GM12878 (cell line): ENCODE measurements around the gene RPL10A.

Experiments used
- EP300 ChIP-seq, 2 experiments: fragments of 150-350 bp in 1 of 2; IDR thresholded peaks; 2 replicates each; pipeline ENCODE4 v1.6.1; 2011 to 2012; ENCODE audit warnings: low read depth in 2 of 2, low read length in 2 of 2, borderline replicate concordance in 1 of 2, improper control_type of control experiment in 1 of 2, inconsistent platforms in 1 of 2; ENCODE audit not compliant: control insufficient read depth in 1 of 2
- JUND ChIP-seq: IDR thresholded peaks from 2 replicates; pipeline ENCODE4 v1.6.1; 2012; ENCODE audit warnings: low read depth, mild to moderate bottlenecking, low read length, improper control_type of control experiment, moderate library complexity
- POLR2A ChIP-seq: IDR thresholded peaks from 2 replicates; pipeline ENCODE4 v1.6.1; 2011; ENCODE audit warnings: low read depth, mild to moderate bottlenecking, low read length
- SMC3 ChIP-seq: IDR thresholded peaks from 2 replicates; pipeline ENCODE4 v1.6.1; 2011; ENCODE audit warnings: low read length, improper control_type of control experiment, borderline replicate concordance
- TF ChIP-seq, protein P1 (sequence below): fragments of 150-350 bp; IDR thresholded peaks from 2 replicates; pipeline ENCODE4 v1.6.1; 2016; ENCODE audit warnings: low read depth, low read length
- TF ChIP-seq, protein P2 (sequence below): IDR thresholded peaks from 2 replicates; pipeline ENCODE4 v1.6.1; 2011; ENCODE audit warnings: low read depth, mild to moderate bottlenecking, low read length, moderate library complexity, borderline replicate concordance; ENCODE audit errors: extremely low read depth
- TF ChIP-seq, protein P3 (sequence below): IDR thresholded peaks from 2 replicates; pipeline ENCODE4 v1.6.1; 2012; ENCODE audit warnings: low read length, inconsistent platforms

DNA sequence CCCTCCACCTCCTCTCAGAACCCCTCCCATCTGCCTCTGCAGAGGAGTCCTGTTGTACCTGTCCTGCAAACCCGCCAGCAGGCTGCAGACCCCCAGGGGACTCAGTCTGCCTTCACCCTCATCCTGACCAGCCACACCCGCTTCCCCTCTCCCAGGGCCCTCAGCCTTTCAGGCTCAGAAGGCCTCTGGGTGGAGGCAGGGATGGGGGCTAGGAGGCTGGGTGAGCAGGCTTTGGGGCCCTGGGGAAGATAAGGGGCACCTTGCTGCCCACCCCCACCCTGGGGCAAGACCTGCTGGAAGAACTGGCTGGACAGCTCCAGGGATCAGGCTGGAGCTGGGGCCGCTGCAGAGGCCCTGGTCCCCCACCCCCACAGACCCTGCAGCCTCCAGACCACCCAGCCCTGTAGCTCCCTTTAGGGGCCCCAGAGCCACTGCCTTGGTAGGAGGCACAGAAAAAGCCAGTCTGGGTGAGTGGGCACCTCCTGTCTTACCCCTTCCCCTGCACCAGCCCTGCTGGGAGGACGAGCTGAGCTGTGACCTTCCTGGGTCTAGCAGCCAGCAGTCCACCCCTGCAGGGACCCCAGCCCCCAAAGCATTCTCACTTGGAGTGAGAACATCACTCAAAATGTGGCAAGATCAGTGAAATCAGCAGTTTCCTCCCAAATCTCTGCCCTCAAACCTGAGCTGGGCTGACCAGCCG lies 23.5 kb downstream of the RPL10A start:
- TF ChIP-seq EP300 (IDR thresholded peaks at IDR 0.05; ENCODE audit: borderline replicate concordance in 1 of 2, control insufficient read depth in 1 of 2, low read depth in 2 of 2, low read length in 2 of 2), result no peak
- no peak for TF ChIP-seq SMC3
- TF ChIP-seq POLR2A, result no peak
- TF ChIP-seq JUND, result no peak
- TF ChIP-seq, protein P1, sequence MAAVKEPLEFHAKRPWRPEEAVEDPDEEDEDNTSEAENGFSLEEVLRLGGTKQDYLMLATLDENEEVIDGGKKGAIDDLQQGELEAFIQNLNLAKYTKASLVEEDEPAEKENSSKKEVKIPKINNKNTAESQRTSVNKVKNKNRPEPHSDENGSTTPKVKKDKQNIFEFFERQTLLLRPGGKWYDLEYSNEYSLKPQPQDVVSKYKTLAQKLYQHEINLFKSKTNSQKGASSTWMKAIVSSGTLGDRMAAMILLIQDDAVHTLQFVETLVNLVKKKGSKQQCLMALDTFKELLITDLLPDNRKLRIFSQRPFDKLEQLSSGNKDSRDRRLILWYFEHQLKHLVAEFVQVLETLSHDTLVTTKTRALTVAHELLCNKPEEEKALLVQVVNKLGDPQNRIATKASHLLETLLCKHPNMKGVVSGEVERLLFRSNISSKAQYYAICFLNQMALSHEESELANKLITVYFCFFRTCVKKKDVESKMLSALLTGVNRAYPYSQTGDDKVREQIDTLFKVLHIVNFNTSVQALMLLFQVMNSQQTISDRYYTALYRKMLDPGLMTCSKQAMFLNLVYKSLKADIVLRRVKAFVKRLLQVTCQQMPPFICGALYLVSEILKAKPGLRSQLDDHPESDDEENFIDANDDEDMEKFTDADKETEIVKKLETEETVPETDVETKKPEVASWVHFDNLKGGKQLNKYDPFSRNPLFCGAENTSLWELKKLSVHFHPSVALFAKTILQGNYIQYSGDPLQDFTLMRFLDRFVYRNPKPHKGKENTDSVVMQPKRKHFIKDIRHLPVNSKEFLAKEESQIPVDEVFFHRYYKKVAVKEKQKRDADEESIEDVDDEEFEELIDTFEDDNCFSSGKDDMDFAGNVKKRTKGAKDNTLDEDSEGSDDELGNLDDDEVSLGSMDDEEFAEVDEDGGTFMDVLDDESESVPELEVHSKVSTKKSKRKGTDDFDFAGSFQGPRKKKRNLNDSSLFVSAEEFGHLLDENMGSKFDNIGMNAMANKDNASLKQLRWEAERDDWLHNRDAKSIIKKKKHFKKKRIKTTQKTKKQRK, result no peak
- TF ChIP-seq, protein P2, sequence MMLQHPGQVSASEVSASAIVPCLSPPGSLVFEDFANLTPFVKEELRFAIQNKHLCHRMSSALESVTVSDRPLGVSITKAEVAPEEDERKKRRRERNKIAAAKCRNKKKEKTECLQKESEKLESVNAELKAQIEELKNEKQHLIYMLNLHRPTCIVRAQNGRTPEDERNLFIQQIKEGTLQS, result no peak
- TF ChIP-seq, protein P3, sequence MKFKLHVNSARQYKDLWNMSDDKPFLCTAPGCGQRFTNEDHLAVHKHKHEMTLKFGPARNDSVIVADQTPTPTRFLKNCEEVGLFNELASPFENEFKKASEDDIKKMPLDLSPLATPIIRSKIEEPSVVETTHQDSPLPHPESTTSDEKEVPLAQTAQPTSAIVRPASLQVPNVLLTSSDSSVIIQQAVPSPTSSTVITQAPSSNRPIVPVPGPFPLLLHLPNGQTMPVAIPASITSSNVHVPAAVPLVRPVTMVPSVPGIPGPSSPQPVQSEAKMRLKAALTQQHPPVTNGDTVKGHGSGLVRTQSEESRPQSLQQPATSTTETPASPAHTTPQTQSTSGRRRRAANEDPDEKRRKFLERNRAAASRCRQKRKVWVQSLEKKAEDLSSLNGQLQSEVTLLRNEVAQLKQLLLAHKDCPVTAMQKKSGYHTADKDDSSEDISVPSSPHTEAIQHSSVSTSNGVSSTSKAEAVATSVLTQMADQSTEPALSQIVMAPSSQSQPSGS, result no peak
